Trophoblast cell (in vitro differentiated cells and primary cell): ENCODE measurements around the gene SRC.

Source experiments
- DNase-seq, 2 donors: peaks; one replicate each; pipeline ENCODE4 v3.0.0-alpha.2; 2016
- H2AFZ ChIP-seq: 2 replicates; pipeline ENCODE4 v1.6.1; 2013; ENCODE audit warnings: low read length, moderate library complexity, mild to moderate bottlenecking; ENCODE audit not compliant: insufficient read depth, poor library complexity
- H2AK5ac ChIP-seq: 2 replicates; pipeline ENCODE4 v1.6.1; 2013; ENCODE audit warnings: mild to moderate bottlenecking, low read length
- H2BK120ac ChIP-seq: 2 replicates; pipeline ENCODE4 v1.6.1; 2013; ENCODE audit warnings: low read length, mild to moderate bottlenecking, moderate library complexity; ENCODE audit not compliant: insufficient read depth, poor library complexity
- H2BK12ac ChIP-seq: 2 replicates; pipeline ENCODE4 v1.6.1; 2013; ENCODE audit warnings: mild to moderate bottlenecking, low read length, moderate library complexity
- H2BK5ac ChIP-seq: 2 replicates; pipeline ENCODE4 v1.6.1; 2013; ENCODE audit warnings: low read length, low read depth, moderate library complexity, mild to moderate bottlenecking; ENCODE audit not compliant: poor library complexity
- H3K14ac ChIP-seq: 2 replicates; pipeline ENCODE4 v1.6.1; 2013; ENCODE audit warnings: mild to moderate bottlenecking, low read length
- H3K18ac ChIP-seq: 2 replicates; pipeline ENCODE4 v1.6.1; 2013; ENCODE audit warnings: mild to moderate bottlenecking, low read length
- H3K23ac ChIP-seq: 2 replicates; pipeline ENCODE4 v1.6.1; 2013; ENCODE audit warnings: low read length
- H3K27ac ChIP-seq: 2 replicates; pipeline ENCODE4 v1.5.1; 2013; ENCODE audit warnings: low read depth, mild to moderate bottlenecking, inconsistent platforms, low read length, moderate library complexity
- H3K27me3 ChIP-seq: 2 replicates; pipeline ENCODE4 v1.6.1; 2013; ENCODE audit warnings: inconsistent platforms, mild to moderate bottlenecking, low read length, moderate library complexity; ENCODE audit not compliant: insufficient read depth
- H3K36me3 ChIP-seq, 2 experiments: 1 replicate in 1 of 2; 2 replicates in 1 of 2; pipeline ENCODE4 v1.6.1; 2013; ENCODE audit warnings: low read length in 2 of 2, mild to moderate bottlenecking in 2 of 2, moderate library complexity in 1 of 2; ENCODE audit not compliant: insufficient read depth in 2 of 2, control insufficient read depth in 1 of 2
- H3K4ac ChIP-seq: 2 replicates; pipeline ENCODE4 v1.6.1; 2013; ENCODE audit warnings: low read depth, mild to moderate bottlenecking, low read length, moderate library complexity
- H3K4me1 ChIP-seq, 2 experiments: 1 replicate in 1 of 2; 2 replicates in 1 of 2; pipeline ENCODE4 v1.6.1; 2013; ENCODE audit warnings: low read length in 2 of 2, mild to moderate bottlenecking in 2 of 2, moderate library complexity in 1 of 2; ENCODE audit not compliant: insufficient read depth in 2 of 2, control insufficient read depth in 1 of 2
- H3K4me2 ChIP-seq: 2 replicates; pipeline ENCODE4 v1.6.1; 2013; ENCODE audit warnings: inconsistent platforms, mild to moderate bottlenecking, low read length, moderate library complexity
- H3K4me3 ChIP-seq: 2 replicates; pipeline ENCODE4 v1.5.1; 2013; ENCODE audit warnings: mild to moderate bottlenecking, low read depth, low read length, inconsistent platforms
- H3K79me1 ChIP-seq: one replicate; pipeline ENCODE4 v1.6.1; 2013; ENCODE audit warnings: low read length
- H3K79me2 ChIP-seq: 2 replicates; pipeline ENCODE4 v1.6.1; 2013; ENCODE audit warnings: low read length, mild to moderate bottlenecking; ENCODE audit not compliant: control insufficient read depth, insufficient read depth, poor library complexity
- H3K9ac ChIP-seq: 2 replicates; pipeline ENCODE4 v1.6.1; 2013; ENCODE audit warnings: mild to moderate bottlenecking, low read length
- H3K9me3 ChIP-seq: 2 replicates; pipeline ENCODE4 v1.6.1; 2013; ENCODE audit warnings: low read depth, mild to moderate bottlenecking, control low read depth, inconsistent platforms, low read length; ENCODE audit not compliant: insufficient read depth
- H4K12ac ChIP-seq: 2 replicates; pipeline ENCODE4 v1.6.1; 2013; ENCODE audit warnings: low read depth, mild to moderate bottlenecking, low read length, moderate library complexity
- H4K8ac ChIP-seq: 2 replicates; pipeline ENCODE4 v1.6.1; 2013; ENCODE audit warnings: low read depth, mild to moderate bottlenecking, low read length, moderate library complexity
- H4K91ac ChIP-seq: one replicate; pipeline ENCODE4 v1.6.1; 2013; ENCODE audit warnings: low read depth, mild to moderate bottlenecking, low read length, moderate library complexity
- WGBS: extraction: QIAGEN DNeasy Blood & Tissue Kit; methylation state at CpG from one replicate; pipeline ENCODE4 v1.1.7; 2013; ENCODE audit warnings: missing lambda C conversion rate; ENCODE audit not compliant: insufficient read length, insufficient coverage; ENCODE audit errors: extremely low coverage; 5-methylcytosine and 5-hydroxymethylcytosine counted together

The SRC gene

DNA sequence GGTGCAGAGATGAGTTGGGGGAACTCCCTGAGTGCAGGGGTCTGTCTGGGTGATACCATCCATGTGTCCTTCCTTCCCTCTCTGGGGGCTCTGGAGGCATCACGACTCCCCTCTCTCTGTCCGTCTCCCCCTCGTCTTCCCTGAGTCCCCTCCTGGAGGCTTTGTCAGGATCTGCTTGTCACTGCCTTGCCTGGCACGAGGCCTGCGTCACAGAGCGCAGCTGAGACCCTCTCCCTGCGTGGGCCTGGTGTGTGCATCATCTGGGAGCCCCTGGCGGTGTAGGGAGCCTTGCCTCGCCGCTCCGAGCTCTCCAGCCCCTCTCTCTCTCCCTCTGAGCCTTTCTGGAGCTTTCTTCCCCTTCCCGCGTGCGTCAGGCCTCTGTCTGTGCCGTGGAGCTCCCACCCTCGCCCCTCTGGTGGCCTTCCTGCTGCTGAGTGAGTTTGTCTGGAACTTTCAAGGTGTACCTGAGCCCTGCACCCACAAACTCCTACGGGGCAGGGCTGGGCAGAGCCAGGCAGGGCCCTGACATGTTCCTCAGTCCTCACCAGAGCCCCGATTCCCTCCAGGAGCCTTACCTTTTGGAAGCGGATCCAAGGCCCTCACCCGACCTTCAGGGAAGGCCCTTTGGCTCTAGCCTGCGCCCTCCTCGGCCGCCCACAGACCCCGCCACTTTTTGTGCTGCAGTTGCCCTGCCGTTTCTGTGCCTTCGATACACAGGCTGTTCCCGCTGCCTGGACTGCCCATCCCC, 70.3 kb downstream of the SRC start:
- Histone ChIP-seq H3K9ac (no peak overlapping the region), H2BK5ac (no peak overlapping the region), H3K14ac (no peak overlapping the region), H3K36me3 (peaks cover 0 to 2% of the 10 kb centered on the region in 2 experiments), H3K9me3 (peaks cover 11% of the 10 kb centered on the region), H2AK5ac (no peak overlapping the region), H2BK12ac (no peak overlapping the region), H2AFZ (no peak overlapping the region), H2BK120ac (no peak overlapping the region), H4K12ac (no peak overlapping the region), H3K27me3 (no peaks in the 10 kb centered on the region), H3K4me1 (peaks cover 0 to 4% of the 10 kb centered on the region in 2 experiments), H4K91ac (no peak overlapping the region), H3K79me1 (no peaks in the 10 kb centered on the region), H3K79me2 (no peaks in the 10 kb centered on the region), H4K8ac (no peak overlapping the region), H3K4ac (no peak overlapping the region), H3K27ac (no peak overlapping the region), H3K23ac (no peak overlapping the region), H3K4me2 (no peak overlapping the region), H3K4me3 (no peak overlapping the region), H3K18ac (no peak overlapping the region)
- no CpG with 5 or more reads among the region's 27 CpGs for WGBS
- no peak for DNase-seq

DNA sequence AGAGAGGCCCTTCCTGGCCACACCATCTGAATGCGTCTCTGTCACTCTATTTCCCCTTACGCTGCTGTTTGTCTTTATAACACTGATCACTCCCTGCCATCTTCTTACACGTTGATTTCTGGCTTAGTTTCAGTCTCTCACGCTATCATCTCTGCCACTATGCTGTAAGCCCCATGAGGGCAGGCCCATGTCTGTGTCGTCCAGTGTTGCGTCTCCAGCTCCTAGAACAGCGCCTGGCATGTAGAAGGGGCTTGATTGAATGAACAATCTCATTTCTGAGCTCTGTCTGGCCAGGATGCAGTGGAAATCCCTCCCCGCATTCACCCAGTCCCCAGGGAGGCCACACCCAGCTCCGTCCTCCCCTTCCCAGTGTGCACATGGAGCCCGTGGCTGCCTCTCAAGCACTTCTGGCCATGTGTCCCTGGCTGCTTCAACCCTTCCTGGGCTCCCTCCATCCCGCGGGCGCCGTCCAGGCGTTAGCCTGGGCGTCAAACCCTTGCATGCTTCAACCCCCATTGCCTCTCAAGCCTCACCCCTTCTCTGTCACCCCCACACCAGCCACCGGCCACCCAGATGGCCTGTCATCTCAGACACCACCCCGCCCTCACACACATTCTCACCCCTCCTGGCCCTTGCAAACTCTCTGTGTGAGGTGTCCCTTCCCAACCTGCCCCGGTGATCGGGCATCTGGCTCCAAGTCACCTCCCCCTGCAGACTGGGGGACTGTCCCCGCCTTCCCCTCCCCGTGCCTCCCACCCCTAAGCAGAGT, 71.1 kb downstream of the SRC start:
- Histone ChIP-seq H3K27ac (no peak overlapping the region), H3K36me3 (peaks cover 0 to 2% of the 10 kb centered on the region in 2 experiments), H3K79me2 (no peaks in the 10 kb centered on the region), H3K23ac (no peak overlapping the region), H3K4me2 (no peak overlapping the region), H2BK12ac (no peak overlapping the region), H3K14ac (no peak overlapping the region), H3K79me1 (no peaks in the 10 kb centered on the region), H3K27me3 (no peaks in the 10 kb centered on the region), H3K4me3 (no peak overlapping the region), H3K9ac (no peak overlapping the region), H4K91ac (no peak overlapping the region), H3K18ac (no peak overlapping the region), H2AK5ac (no peak overlapping the region), H4K8ac (no peak overlapping the region), H2AFZ (no peak overlapping the region), H2BK120ac (no peak overlapping the region), H3K4ac (no peak overlapping the region), H3K4me1 (peaks cover 0 to under 1% of the 10 kb centered on the region in 2 experiments), H2BK5ac (no peak overlapping the region), H4K12ac (no peak overlapping the region), H3K9me3 (peaks cover 10% of the 10 kb centered on the region)
- no peak for DNase-seq
- WGBS = no CpG with 5 or more reads among the region's 22 CpGs

DNA sequence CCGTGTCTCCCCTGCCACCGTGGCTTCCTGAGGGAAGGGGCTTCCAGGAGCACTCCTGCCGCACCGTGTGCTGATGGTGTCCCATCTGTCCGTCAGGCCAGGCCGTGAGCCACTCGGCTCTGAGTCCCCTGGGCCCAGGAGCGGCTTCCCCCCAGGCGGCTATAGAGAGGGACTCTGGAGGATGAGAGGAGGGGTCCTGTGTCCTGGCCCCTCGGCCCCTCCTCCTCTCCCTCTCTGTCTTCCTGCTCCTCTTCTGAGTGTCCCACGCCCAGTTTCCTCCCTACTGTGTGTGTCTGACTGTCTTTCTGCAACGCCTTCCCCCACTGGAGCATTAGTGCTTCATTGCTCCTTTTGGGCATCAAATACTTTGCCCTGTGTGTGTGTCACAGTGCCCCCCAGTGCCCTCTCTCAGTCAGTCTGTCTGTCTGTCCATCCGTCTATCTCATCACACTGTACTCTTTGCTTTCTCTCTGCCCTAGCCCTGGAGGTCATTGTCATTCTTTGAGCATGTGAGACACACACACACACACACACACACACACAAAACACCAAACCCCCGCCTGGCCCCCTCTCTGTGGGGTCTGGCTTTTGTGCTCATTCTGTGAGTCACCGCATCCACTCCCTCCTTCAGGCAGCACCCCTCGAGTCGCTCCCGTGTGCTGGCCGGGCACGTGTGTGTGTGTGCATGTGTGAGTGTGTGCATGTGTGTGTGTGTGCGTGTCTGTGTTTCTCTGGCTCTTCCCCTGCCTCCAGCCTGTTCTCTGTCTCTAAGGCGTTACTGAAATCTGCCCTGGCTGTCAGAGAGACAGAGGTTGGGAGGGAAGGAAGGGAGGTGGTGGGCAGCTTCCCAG, 71.9 kb downstream of the SRC start:
- no peak overlapping the region for H2BK120ac ChIP-seq
- no peak overlapping the region for H3K27ac ChIP-seq
- H3K27me3 ChIP-seq = no peaks in the 10 kb centered on the region
- H4K12ac ChIP-seq = no peak overlapping the region
- H3K4me2 ChIP-seq = no peak overlapping the region
- no peak overlapping the region for H3K23ac ChIP-seq
- no peaks in the 10 kb centered on the region for H3K79me2 ChIP-seq
- H4K8ac ChIP-seq = no peak overlapping the region
- H4K91ac ChIP-seq = no peak overlapping the region
- no peak overlapping the region for H2BK5ac ChIP-seq
- H3K4me3 ChIP-seq = no peak overlapping the region
- H3K18ac ChIP-seq = no peak overlapping the region
- peaks cover 0 to 2% of the 10 kb centered on the region in 2 experiments for H3K36me3 ChIP-seq
- no CpG with 5 or more reads among the region's 22 CpGs for WGBS
- no peak overlapping the region for H3K4ac ChIP-seq
- H2BK12ac ChIP-seq = no peak overlapping the region
- H3K9me3 ChIP-seq = peaks cover 10% of the 10 kb centered on the region
- no peak overlapping the region for H3K9ac ChIP-seq
- H2AFZ ChIP-seq = no peak overlapping the region
- no peak overlapping the region for H2AK5ac ChIP-seq
- no peak overlapping the region for H3K14ac ChIP-seq
- no peaks in the 10 kb centered on the region for H3K4me1 ChIP-seq
- no peak for DNase-seq
- H3K79me1 ChIP-seq = no peaks in the 10 kb centered on the region

DNA sequence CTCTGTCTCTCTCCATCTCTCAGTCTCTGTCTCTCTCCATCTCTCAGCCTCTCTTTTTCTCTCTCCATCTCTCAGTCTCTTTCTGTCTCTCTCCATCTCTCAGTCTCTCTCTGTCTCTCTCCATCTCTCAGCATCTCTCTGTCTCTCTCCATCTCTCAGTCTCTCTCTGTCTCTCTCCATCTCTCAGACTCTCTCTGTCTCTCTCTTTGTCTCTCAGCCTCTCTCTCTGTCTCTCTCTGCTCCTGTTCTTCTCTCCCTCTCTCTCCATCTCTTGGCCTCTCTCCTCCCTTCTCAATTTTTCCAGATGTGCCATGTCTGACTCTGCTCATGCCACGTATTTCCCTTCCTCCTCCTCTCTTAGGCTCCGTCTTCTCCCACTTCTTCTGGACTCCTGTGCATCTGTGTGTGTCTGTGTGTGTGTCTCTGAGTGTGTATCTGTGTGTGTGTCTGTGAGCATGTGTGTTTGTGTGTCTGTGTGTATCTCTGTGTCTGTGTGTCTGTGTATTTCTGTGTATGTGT, 72.7 kb downstream of the SRC start:
- H4K8ac ChIP-seq = no peak overlapping the region
- H4K12ac ChIP-seq = no peak overlapping the region
- no peak overlapping the region for H3K9ac ChIP-seq
- no peak overlapping the region for H2BK120ac ChIP-seq
- H3K79me2 ChIP-seq = no peaks in the 10 kb centered on the region
- no peak overlapping the region for H3K23ac ChIP-seq
- H3K36me3 ChIP-seq = peaks cover 0 to 2% of the 10 kb centered on the region in 2 experiments
- no peak overlapping the region for H2AK5ac ChIP-seq
- H3K18ac ChIP-seq = no peak overlapping the region
- H3K79me1 ChIP-seq = no peaks in the 10 kb centered on the region
- no peak overlapping the region for H2AFZ ChIP-seq
- no peaks in the 10 kb centered on the region for H3K27me3 ChIP-seq
- H3K4me2 ChIP-seq = no peak overlapping the region
- no CpG with 5 or more reads among the region's 2 CpGs for WGBS
- no peak overlapping the region for H2BK12ac ChIP-seq
- H3K4me1 ChIP-seq = no peaks in the 10 kb centered on the region
- no peak overlapping the region for H3K14ac ChIP-seq
- no peak for DNase-seq
- peaks cover 10% of the 10 kb centered on the region for H3K9me3 ChIP-seq
- H3K4me3 ChIP-seq = no peak overlapping the region
- H3K27ac ChIP-seq = no peak overlapping the region
- H4K91ac ChIP-seq = no peak overlapping the region
- H3K4ac ChIP-seq = no peak overlapping the region
- H2BK5ac ChIP-seq = no peak overlapping the region
